ENCODE data around the gene GSTM5.
"Not testable (repeated sequence)": the region's sequence is repeated elsewhere in the genome, so short reads cannot be mapped to it uniquely, and the experiment has no call there.

DNA sequence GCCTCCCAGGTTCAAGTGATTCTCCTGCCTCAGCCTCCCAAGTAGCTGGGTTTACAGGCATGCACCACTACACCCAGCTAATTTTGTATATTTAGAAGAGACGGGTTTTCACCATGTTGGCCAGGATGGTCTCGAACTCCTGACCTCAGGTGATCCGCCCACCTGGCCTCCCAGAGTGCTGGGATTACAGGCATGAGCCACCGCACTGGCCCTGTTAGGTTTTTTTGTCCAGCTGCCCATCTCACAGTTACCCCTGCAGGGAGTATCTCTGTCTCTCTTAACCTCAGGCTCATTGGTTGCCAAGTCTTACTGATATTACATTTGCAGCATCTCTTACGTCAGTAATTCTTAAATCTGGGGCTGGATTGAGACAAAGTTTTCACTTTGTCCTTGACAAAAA lies 44.3 kb downstream of the GSTM5 start:
- TF ChIP-seq, protein P1, sequence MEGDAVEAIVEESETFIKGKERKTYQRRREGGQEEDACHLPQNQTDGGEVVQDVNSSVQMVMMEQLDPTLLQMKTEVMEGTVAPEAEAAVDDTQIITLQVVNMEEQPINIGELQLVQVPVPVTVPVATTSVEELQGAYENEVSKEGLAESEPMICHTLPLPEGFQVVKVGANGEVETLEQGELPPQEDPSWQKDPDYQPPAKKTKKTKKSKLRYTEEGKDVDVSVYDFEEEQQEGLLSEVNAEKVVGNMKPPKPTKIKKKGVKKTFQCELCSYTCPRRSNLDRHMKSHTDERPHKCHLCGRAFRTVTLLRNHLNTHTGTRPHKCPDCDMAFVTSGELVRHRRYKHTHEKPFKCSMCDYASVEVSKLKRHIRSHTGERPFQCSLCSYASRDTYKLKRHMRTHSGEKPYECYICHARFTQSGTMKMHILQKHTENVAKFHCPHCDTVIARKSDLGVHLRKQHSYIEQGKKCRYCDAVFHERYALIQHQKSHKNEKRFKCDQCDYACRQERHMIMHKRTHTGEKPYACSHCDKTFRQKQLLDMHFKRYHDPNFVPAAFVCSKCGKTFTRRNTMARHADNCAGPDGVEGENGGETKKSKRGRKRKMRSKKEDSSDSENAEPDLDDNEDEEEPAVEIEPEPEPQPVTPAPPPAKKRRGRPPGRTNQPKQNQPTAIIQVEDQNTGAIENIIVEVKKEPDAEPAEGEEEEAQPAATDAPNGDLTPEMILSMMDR (IDR thresholded peaks at IDR 0.05; ENCODE audit: low read depth, low read length) = not testable (repeated sequence)
- TF ChIP-seq POLR2A (IDR thresholded peaks at IDR 0.05; ENCODE audit: extremely low read depth, insufficient read length) = not testable (repeated sequence)
